Measurements from ENCODE around the gene CENPU. TPM values are rescaled to one million over a fixed set of nuclear protein-coding genes. Genes with fewer than 3 reads are reported as not detected.

CENPU gene
- total RNA-seq, 1 experiment from 2014 or later: 124 TPM

DNA sequence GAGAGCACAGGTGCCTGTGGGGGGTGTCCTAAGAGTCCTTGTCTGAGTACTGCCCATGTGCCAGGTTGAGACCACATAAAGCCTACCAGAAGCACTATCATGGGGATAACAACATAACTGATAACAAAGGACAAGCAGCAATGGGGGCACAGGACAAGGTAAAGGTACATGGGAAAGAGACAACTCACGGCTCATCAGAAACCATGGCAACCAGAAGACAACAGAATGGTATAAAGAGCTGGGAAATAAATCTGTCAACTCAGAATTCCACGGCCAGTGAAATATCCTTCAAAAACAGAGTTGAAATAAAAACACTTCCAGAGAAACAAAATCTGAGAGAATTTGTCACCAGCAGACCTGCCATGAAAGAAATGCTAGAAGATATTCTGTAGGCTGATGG is 20.0 kb downstream of the CENPU start:
- Histone ChIP-seq H3K4me2 (ENCODE audit: insufficient read depth, insufficient read length, low read length) (no peak overlapping the region), H2AFZ (ENCODE audit: low read length) (no peak overlapping the region), H2BK120ac (ENCODE audit: low read depth, low read length, poor library complexity, severe bottlenecking) (no peak overlapping the region), H3K4ac (ENCODE audit: low read depth, low read length) (no peak overlapping the region), H4K91ac (ENCODE audit: insufficient read length, low read depth, low read length) (no peak overlapping the region), H3K27me3 (ENCODE audit: insufficient read depth, low read length) (no peaks in the 10 kb centered on the region), H3K23me2 (ENCODE audit: insufficient read length, low read depth, low read length, poor library complexity, severe bottlenecking) (no peaks in the 10 kb centered on the region), H4K8ac (replicated peaks; ENCODE audit: insufficient read length, low read depth, low read length) (no peak overlapping the region), H3K56ac (ENCODE audit: insufficient read length, low read depth, low read length) (no peak overlapping the region), H3K18ac (ENCODE audit: insufficient read length, low read depth, low read length) (no peak overlapping the region), H3K4me1 (ENCODE audit: insufficient read depth, low read length) (no peaks in the 10 kb centered on the region), H3K14ac (ENCODE audit: insufficient read depth, low read length) (no peak overlapping the region), H4K20me1 (ENCODE audit: control insufficient read depth, insufficient read depth, insufficient read length) (no peaks in the 10 kb centered on the region), H2BK20ac (ENCODE audit: low read depth, low read length, poor library complexity, severe bottlenecking) (no peak overlapping the region), H3K27ac (ENCODE audit: insufficient read length, low read depth, low read length) (no peak overlapping the region), H3K79me2 (ENCODE audit: insufficient read depth, low read length) (peaks cover 3% of the 10 kb centered on the region), H2BK12ac (ENCODE audit: insufficient read length, low read depth, low read length) (no peak overlapping the region), H2BK5ac (ENCODE audit: insufficient read length, low read length) (no peak overlapping the region), H3K23ac (ENCODE audit: insufficient read length, low read depth, low read length) (no peak overlapping the region), H3T11ph (ENCODE audit: low read length) (no peak overlapping the region), H3K79me1 (ENCODE audit: insufficient read depth, low read depth, low read length, poor library complexity, severe bottlenecking) (no peaks in the 10 kb centered on the region), H2BK15ac (ENCODE audit: low read depth, low read length) (no peak overlapping the region), H2AK5ac (ENCODE audit: insufficient read length, low read length) (no peak overlapping the region), H4K5ac (ENCODE audit: insufficient read length, low read depth, low read length) (no peak overlapping the region), H3K9me3 (ENCODE audit: control insufficient read depth, low read depth, low read length) (no peaks in the 10 kb centered on the region), H3K9ac (ENCODE audit: extremely low read depth, insufficient read length, low read length) (no peak overlapping the region)
- Mint-ChIP-seq H3K27ac (peak overlapping the region in 1 of 3 experiments; percentile 11; a peak in 1 of 7 replicates), H3K36me3 (ENCODE audit: insufficient read depth in 1 of 3, low read depth in 3 of 3) (peaks cover 44 to 90% (median 88%) of the 10 kb centered on the region in 3 experiments), H3K4me3 (no peak overlapping the region), H3K4me1 (no peaks in the 10 kb centered on the region), H3K27me3 (ENCODE audit: low read depth) (no peaks in the 10 kb centered on the region), H3K9me3 (no peaks in the 10 kb centered on the region)
- DNase-seq: no peak
- WGBS (ENCODE audit: extremely low coverage, insufficient read length, low lambda C conversion rate): no CpG with 5 or more reads among the region's 2 CpGs
- TF ChIP-seq, protein P1, sequence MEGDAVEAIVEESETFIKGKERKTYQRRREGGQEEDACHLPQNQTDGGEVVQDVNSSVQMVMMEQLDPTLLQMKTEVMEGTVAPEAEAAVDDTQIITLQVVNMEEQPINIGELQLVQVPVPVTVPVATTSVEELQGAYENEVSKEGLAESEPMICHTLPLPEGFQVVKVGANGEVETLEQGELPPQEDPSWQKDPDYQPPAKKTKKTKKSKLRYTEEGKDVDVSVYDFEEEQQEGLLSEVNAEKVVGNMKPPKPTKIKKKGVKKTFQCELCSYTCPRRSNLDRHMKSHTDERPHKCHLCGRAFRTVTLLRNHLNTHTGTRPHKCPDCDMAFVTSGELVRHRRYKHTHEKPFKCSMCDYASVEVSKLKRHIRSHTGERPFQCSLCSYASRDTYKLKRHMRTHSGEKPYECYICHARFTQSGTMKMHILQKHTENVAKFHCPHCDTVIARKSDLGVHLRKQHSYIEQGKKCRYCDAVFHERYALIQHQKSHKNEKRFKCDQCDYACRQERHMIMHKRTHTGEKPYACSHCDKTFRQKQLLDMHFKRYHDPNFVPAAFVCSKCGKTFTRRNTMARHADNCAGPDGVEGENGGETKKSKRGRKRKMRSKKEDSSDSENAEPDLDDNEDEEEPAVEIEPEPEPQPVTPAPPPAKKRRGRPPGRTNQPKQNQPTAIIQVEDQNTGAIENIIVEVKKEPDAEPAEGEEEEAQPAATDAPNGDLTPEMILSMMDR (conservative IDR thresholded peaks at IDR 0.05): no peak

Measured in H9 (cell line).